ENCODE results near the gene C1orf185.
"Not testable (repeated sequence)": the region's sequence is repeated elsewhere in the genome, so short reads cannot be mapped to it uniquely, and the experiment has no call there.

C1orf185 gene

GRCh38 chr1:51168266-51168845, 66.3 kb downstream of the C1orf185 start:
- no peaks in the 10 kb centered on the region for H3K4me1 ChIP-seq (ENCODE audit: control insufficient read depth in 1 of 2, insufficient read depth in 2 of 2, low read length in 2 of 2)
- H3K36me3 ChIP-seq (ENCODE audit: control insufficient read depth in 1 of 2, insufficient read depth in 2 of 2, low read length in 2 of 2): no peaks in the 10 kb centered on the region
- H3K4me3 ChIP-seq (ENCODE audit: low read depth in 1 of 2, low read length in 2 of 2): no peak overlapping the region
- H3K27ac ChIP-seq (ENCODE audit: low read depth, low read length): no peak overlapping the region
- no peak overlapping the region for H3K9ac ChIP-seq (ENCODE audit: low read depth in 1 of 2, low read length in 2 of 2)
- no peaks in the 10 kb centered on the region for H3K9me3 ChIP-seq (ENCODE audit: control insufficient read depth in 1 of 2, low read length in 2 of 2)
- H3K27me3 ChIP-seq (ENCODE audit: control insufficient read depth in 1 of 2, insufficient read depth in 2 of 2, low read length in 2 of 2): no peaks in the 10 kb centered on the region

GRCh38 chr1:51168936-51169335, 66.9 kb downstream of the C1orf185 start:
- Histone ChIP-seq H3K36me3 (ENCODE audit: control insufficient read depth in 1 of 2, insufficient read depth in 2 of 2, low read length in 2 of 2) (no peaks in the 10 kb centered on the region), H3K9me3 (ENCODE audit: control insufficient read depth in 1 of 2, low read length in 2 of 2) (no peaks in the 10 kb centered on the region), H3K9ac (ENCODE audit: low read depth in 1 of 2, low read length in 2 of 2) (no peak overlapping the region), H3K4me3 (ENCODE audit: low read depth in 1 of 2, low read length in 2 of 2) (no peak overlapping the region), H3K4me1 (ENCODE audit: control insufficient read depth in 1 of 2, insufficient read depth in 2 of 2, low read length in 2 of 2) (no peaks in the 10 kb centered on the region), H3K27me3 (ENCODE audit: control insufficient read depth in 1 of 2, insufficient read depth in 2 of 2, low read length in 2 of 2) (no peaks in the 10 kb centered on the region), H3K27ac (ENCODE audit: low read depth, low read length) (no peak overlapping the region)

- no peaks in the 10 kb centered on the region for H3K27me3 ChIP-seq (ENCODE audit: control insufficient read depth in 1 of 2, insufficient read depth in 2 of 2, low read length in 2 of 2)
- H3K27ac ChIP-seq (ENCODE audit: low read depth, low read length): no peak overlapping the region
- H3K4me3 ChIP-seq (ENCODE audit: low read depth in 1 of 2, low read length in 2 of 2): no peak overlapping the region
- H3K36me3 ChIP-seq (ENCODE audit: control insufficient read depth in 1 of 2, insufficient read depth in 2 of 2, low read length in 2 of 2): no peaks in the 10 kb centered on the region
- H3K4me1 ChIP-seq (ENCODE audit: control insufficient read depth in 1 of 2, insufficient read depth in 2 of 2, low read length in 2 of 2): no peaks in the 10 kb centered on the region
- H3K9me3 ChIP-seq (ENCODE audit: control insufficient read depth in 1 of 2, low read length in 2 of 2): no peaks in the 10 kb centered on the region
- H3K9ac ChIP-seq (ENCODE audit: low read depth in 1 of 2, low read length in 2 of 2): no peak overlapping the region
These were observed 68.3 kb downstream of the C1orf185 start for GRCh38 chr1:51170342-51170741.

- H3K36me3 ChIP-seq (ENCODE audit: control insufficient read depth in 1 of 2, insufficient read depth in 2 of 2, low read length in 2 of 2): no peaks in the 10 kb centered on the region
- no peaks in the 10 kb centered on the region for H3K4me1 ChIP-seq (ENCODE audit: control insufficient read depth in 1 of 2, insufficient read depth in 2 of 2, low read length in 2 of 2)
- H3K4me3 ChIP-seq (ENCODE audit: low read depth in 1 of 2, low read length in 2 of 2): no peak overlapping the region
- H3K9me3 ChIP-seq (ENCODE audit: control insufficient read depth in 1 of 2, low read length in 2 of 2): no peaks in the 10 kb centered on the region
- no peak overlapping the region for H3K9ac ChIP-seq (ENCODE audit: low read depth in 1 of 2, low read length in 2 of 2)
- no peaks in the 10 kb centered on the region for H3K27me3 ChIP-seq (ENCODE audit: control insufficient read depth in 1 of 2, insufficient read depth in 2 of 2, low read length in 2 of 2)
- no peak overlapping the region for H3K27ac ChIP-seq (ENCODE audit: low read depth, low read length)
These were observed 70.8 kb downstream of the C1orf185 start for GRCh38 chr1:51172811-51173210.

GRCh38 chr1:51175278-51175677, 73.2 kb downstream of the C1orf185 start:
- Histone ChIP-seq H3K36me3 (ENCODE audit: control insufficient read depth in 1 of 2, insufficient read depth in 2 of 2, low read length in 2 of 2) (no peaks in the 10 kb centered on the region), H3K9me3 (ENCODE audit: control insufficient read depth in 1 of 2, low read length in 2 of 2) (no peaks in the 10 kb centered on the region), H3K4me3 (ENCODE audit: low read depth in 1 of 2, low read length in 2 of 2) (no peak overlapping the region), H3K9ac (ENCODE audit: low read depth in 1 of 2, low read length in 2 of 2) (no peak overlapping the region), H3K27me3 (ENCODE audit: control insufficient read depth in 1 of 2, insufficient read depth in 2 of 2, low read length in 2 of 2) (no peaks in the 10 kb centered on the region), H3K4me1 (ENCODE audit: control insufficient read depth in 1 of 2, insufficient read depth in 2 of 2, low read length in 2 of 2) (no peaks in the 10 kb centered on the region), H3K27ac (ENCODE audit: low read depth, low read length) (no peak overlapping the region)

GRCh38 chr1:51177988-51178387, 76.0 kb downstream of the C1orf185 start:
- not testable (repeated sequence) for H3K4me1 ChIP-seq (ENCODE audit: control insufficient read depth in 1 of 2, insufficient read depth in 2 of 2, low read length in 2 of 2); H3K27me3 ChIP-seq (ENCODE audit: control insufficient read depth in 1 of 2, insufficient read depth in 2 of 2, low read length in 2 of 2); H3K9me3 ChIP-seq (ENCODE audit: control insufficient read depth in 1 of 2, low read length in 2 of 2); H3K9ac ChIP-seq (ENCODE audit: low read depth in 1 of 2, low read length in 2 of 2); H3K36me3 ChIP-seq (ENCODE audit: control insufficient read depth in 1 of 2, insufficient read depth in 2 of 2, low read length in 2 of 2); H3K4me3 ChIP-seq (ENCODE audit: low read depth in 1 of 2, low read length in 2 of 2); H3K27ac ChIP-seq (ENCODE audit: low read depth, low read length)

GRCh38 chr1:51188230-51188629, 86.2 kb downstream of the C1orf185 start:
- no peaks in the 10 kb centered on the region for H3K9me3 ChIP-seq (ENCODE audit: control insufficient read depth in 1 of 2, low read length in 2 of 2)
- no peaks in the 10 kb centered on the region for H3K27me3 ChIP-seq (ENCODE audit: control insufficient read depth in 1 of 2, insufficient read depth in 2 of 2, low read length in 2 of 2)
- H3K4me1 ChIP-seq (ENCODE audit: control insufficient read depth in 1 of 2, insufficient read depth in 2 of 2, low read length in 2 of 2): no peaks in the 10 kb centered on the region
- H3K36me3 ChIP-seq (ENCODE audit: control insufficient read depth in 1 of 2, insufficient read depth in 2 of 2, low read length in 2 of 2): no peaks in the 10 kb centered on the region
- no peak overlapping the region for H3K9ac ChIP-seq (ENCODE audit: low read depth in 1 of 2, low read length in 2 of 2)
- H3K4me3 ChIP-seq (ENCODE audit: low read depth in 1 of 2, low read length in 2 of 2): no peak overlapping the region
- H3K27ac ChIP-seq (ENCODE audit: low read depth, low read length): no peak overlapping the region

GRCh38 chr1:51189421-51190073, 87.5 kb downstream of the C1orf185 start:
- Histone ChIP-seq H3K4me1 (ENCODE audit: control insufficient read depth in 1 of 2, insufficient read depth in 2 of 2, low read length in 2 of 2) (no peaks in the 10 kb centered on the region), H3K27ac (ENCODE audit: low read depth, low read length) (no peak overlapping the region), H3K27me3 (ENCODE audit: control insufficient read depth in 1 of 2, insufficient read depth in 2 of 2, low read length in 2 of 2) (no peaks in the 10 kb centered on the region), H3K9ac (ENCODE audit: low read depth in 1 of 2, low read length in 2 of 2) (no peak overlapping the region), H3K9me3 (ENCODE audit: control insufficient read depth in 1 of 2, low read length in 2 of 2) (no peaks in the 10 kb centered on the region), H3K4me3 (ENCODE audit: low read depth in 1 of 2, low read length in 2 of 2) (no peak overlapping the region), H3K36me3 (ENCODE audit: control insufficient read depth in 1 of 2, insufficient read depth in 2 of 2, low read length in 2 of 2) (no peaks in the 10 kb centered on the region)

GRCh38 chr1:51190961-51191360, 88.9 kb downstream of the C1orf185 start:
- no peak overlapping the region for H3K27ac ChIP-seq (ENCODE audit: low read depth, low read length)
- H3K36me3 ChIP-seq (ENCODE audit: control insufficient read depth in 1 of 2, insufficient read depth in 2 of 2, low read length in 2 of 2): no peaks in the 10 kb centered on the region
- H3K9ac ChIP-seq (ENCODE audit: low read depth in 1 of 2, low read length in 2 of 2): no peak overlapping the region
- H3K9me3 ChIP-seq (ENCODE audit: control insufficient read depth in 1 of 2, low read length in 2 of 2): no peaks in the 10 kb centered on the region
- no peak overlapping the region for H3K4me3 ChIP-seq (ENCODE audit: low read depth in 1 of 2, low read length in 2 of 2)
- no peaks in the 10 kb centered on the region for H3K27me3 ChIP-seq (ENCODE audit: control insufficient read depth in 1 of 2, insufficient read depth in 2 of 2, low read length in 2 of 2)
- no peaks in the 10 kb centered on the region for H3K4me1 ChIP-seq (ENCODE audit: control insufficient read depth in 1 of 2, insufficient read depth in 2 of 2, low read length in 2 of 2)

GRCh38 chr1:51192213-51192843, 90.3 kb downstream of the C1orf185 start:
- no peaks in the 10 kb centered on the region for H3K9me3 ChIP-seq (ENCODE audit: control insufficient read depth in 1 of 2, low read length in 2 of 2)
- H3K4me3 ChIP-seq (ENCODE audit: low read depth in 1 of 2, low read length in 2 of 2): no peak overlapping the region
- no peaks in the 10 kb centered on the region for H3K27me3 ChIP-seq (ENCODE audit: control insufficient read depth in 1 of 2, insufficient read depth in 2 of 2, low read length in 2 of 2)
- H3K36me3 ChIP-seq (ENCODE audit: control insufficient read depth in 1 of 2, insufficient read depth in 2 of 2, low read length in 2 of 2): no peaks in the 10 kb centered on the region
- no peaks in the 10 kb centered on the region for H3K4me1 ChIP-seq (ENCODE audit: control insufficient read depth in 1 of 2, insufficient read depth in 2 of 2, low read length in 2 of 2)
- no peak overlapping the region for H3K27ac ChIP-seq (ENCODE audit: low read depth, low read length)
- H3K9ac ChIP-seq (ENCODE audit: low read depth in 1 of 2, low read length in 2 of 2): no peak overlapping the region

Data from duodenal mucosa (tissue), 2 donors.